KMS-11 (cell line): ENCODE data around the gene SLC38A2.

Experiments
- H2AFZ ChIP-seq: fragments of 200-600 bp; sonication (generic); 2 replicates; pipeline ENCODE4 v1.6.1; 2016; ENCODE audit warnings: antibody characterized with exemption, mixed run types, low read depth
- H3K27ac ChIP-seq: fragments of 200-600 bp; sonication (generic); 2 replicates; pipeline ENCODE4 v1.6.1; 2016; ENCODE audit warnings: mild to moderate bottlenecking, mixed run types
- H3K27me3 ChIP-seq: fragments of 200-600 bp; sonication (generic); 2 replicates; pipeline ENCODE4 v1.6.1; 2017; ENCODE audit warnings: mild to moderate bottlenecking, low read depth, mixed run types, moderate library complexity; ENCODE audit not compliant: insufficient read depth
- H3K36me3 ChIP-seq: fragments of 200-600 bp; sonication (generic); 2 replicates; pipeline ENCODE4 v1.6.1; 2017; ENCODE audit warnings: mild to moderate bottlenecking, mixed run types; ENCODE audit not compliant: insufficient read depth
- H3K4me1 ChIP-seq: fragments of 200-600 bp; sonication (generic); 2 replicates; pipeline ENCODE4 v1.6.1; 2016; ENCODE audit warnings: mild to moderate bottlenecking, low read depth, mixed run types; ENCODE audit not compliant: poor library complexity, severe bottlenecking
- H3K4me2 ChIP-seq: fragments of 200-600 bp; sonication (generic); 2 replicates; pipeline ENCODE4 v1.7.0; 2016; ENCODE audit warnings: mild to moderate bottlenecking, mixed run types
- H3K4me3 ChIP-seq: fragments of 200-600 bp; sonication (generic); IDR thresholded peaks from 2 replicates; pipeline ENCODE4 v1.6.1; 2017; ENCODE audit warnings: low read depth, low read length, mixed read lengths; ENCODE audit not compliant: insufficient read depth
- H3K79me2 ChIP-seq: fragments of 200-600 bp; sonication (generic); 2 replicates; pipeline ENCODE4 v1.6.1; 2016; ENCODE audit warnings: low read depth, mixed run types; ENCODE audit not compliant: insufficient read depth
- H3K9ac ChIP-seq: fragments of 200-600 bp; sonication (generic); 2 replicates; pipeline ENCODE4 v1.6.1; 2016; ENCODE audit warnings: mild to moderate bottlenecking, mixed run types
- H4K20me1 ChIP-seq: fragments of 200-600 bp; sonication (generic); 2 replicates; pipeline ENCODE4 v1.6.1; 2016; ENCODE audit warnings: mild to moderate bottlenecking, mixed run types; ENCODE audit not compliant: insufficient read depth
- TF ChIP-seq, protein P1 (sequence below): fragments of 200-600 bp; sonication (generic); conservative IDR thresholded peaks from 2 replicates; pipeline ENCODE4 v1.6.1; 2017; ENCODE audit warnings: low read depth, mild to moderate bottlenecking, antibody characterized with exemption, low read length, moderate library complexity, mixed read lengths

SLC38A2 gene

DNA sequence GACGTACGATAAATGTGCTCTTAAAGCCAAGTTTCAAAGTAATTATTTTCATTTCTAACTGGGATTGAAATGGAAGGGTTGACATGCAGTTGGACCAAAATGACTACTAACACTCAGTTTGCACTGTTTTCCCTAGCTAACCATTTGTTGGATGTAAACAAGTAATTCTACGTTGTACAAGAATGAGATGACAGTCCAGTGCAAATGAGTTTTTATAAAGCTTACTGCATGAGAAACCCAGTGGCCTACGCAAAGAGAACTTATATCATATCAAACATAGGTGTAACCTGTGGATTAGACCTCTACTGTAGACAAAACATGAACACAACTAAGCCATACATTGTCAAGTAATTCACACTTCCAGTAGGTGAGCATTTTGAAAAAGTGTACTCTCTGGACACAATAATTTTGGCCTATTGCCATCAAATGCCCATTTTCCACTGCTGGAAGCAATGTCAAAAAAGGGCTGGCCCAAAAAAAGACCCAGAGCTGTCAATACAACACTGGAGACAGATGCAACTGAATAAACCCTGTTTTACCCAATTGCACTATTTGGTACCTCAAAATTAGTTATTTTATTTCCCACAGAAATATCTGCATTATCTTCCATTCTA is 12.8 kb downstream of the SLC38A2 start:
- peaks cover under 1% of the 10 kb centered on the region; the same call in 1 of the 2 replicates for H3K79me2 ChIP-seq
- no peak overlapping the region for H3K9ac ChIP-seq
- H3K27ac ChIP-seq, result no peak overlapping the region
- peaks cover 8% of the 10 kb centered on the region; the same call in 1 of the 2 replicates for H4K20me1 ChIP-seq
- no peak overlapping the region for H3K4me2 ChIP-seq
- TF ChIP-seq, protein P1, sequence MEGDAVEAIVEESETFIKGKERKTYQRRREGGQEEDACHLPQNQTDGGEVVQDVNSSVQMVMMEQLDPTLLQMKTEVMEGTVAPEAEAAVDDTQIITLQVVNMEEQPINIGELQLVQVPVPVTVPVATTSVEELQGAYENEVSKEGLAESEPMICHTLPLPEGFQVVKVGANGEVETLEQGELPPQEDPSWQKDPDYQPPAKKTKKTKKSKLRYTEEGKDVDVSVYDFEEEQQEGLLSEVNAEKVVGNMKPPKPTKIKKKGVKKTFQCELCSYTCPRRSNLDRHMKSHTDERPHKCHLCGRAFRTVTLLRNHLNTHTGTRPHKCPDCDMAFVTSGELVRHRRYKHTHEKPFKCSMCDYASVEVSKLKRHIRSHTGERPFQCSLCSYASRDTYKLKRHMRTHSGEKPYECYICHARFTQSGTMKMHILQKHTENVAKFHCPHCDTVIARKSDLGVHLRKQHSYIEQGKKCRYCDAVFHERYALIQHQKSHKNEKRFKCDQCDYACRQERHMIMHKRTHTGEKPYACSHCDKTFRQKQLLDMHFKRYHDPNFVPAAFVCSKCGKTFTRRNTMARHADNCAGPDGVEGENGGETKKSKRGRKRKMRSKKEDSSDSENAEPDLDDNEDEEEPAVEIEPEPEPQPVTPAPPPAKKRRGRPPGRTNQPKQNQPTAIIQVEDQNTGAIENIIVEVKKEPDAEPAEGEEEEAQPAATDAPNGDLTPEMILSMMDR, result no peak
- peaks cover 68% of the 10 kb centered on the region for H3K4me1 ChIP-seq
- H3K27me3 ChIP-seq, result 0 out of 2 replicates have a peak, but pooled peaks cover 3% of the 10 kb centered on the region
- no peak overlapping the region for H3K4me3 ChIP-seq
- H2AFZ ChIP-seq, result no peak overlapping the region
- H3K36me3 ChIP-seq, result peaks cover 37% of the 10 kb centered on the region; the same call in 1 of the 2 replicates

DNA sequence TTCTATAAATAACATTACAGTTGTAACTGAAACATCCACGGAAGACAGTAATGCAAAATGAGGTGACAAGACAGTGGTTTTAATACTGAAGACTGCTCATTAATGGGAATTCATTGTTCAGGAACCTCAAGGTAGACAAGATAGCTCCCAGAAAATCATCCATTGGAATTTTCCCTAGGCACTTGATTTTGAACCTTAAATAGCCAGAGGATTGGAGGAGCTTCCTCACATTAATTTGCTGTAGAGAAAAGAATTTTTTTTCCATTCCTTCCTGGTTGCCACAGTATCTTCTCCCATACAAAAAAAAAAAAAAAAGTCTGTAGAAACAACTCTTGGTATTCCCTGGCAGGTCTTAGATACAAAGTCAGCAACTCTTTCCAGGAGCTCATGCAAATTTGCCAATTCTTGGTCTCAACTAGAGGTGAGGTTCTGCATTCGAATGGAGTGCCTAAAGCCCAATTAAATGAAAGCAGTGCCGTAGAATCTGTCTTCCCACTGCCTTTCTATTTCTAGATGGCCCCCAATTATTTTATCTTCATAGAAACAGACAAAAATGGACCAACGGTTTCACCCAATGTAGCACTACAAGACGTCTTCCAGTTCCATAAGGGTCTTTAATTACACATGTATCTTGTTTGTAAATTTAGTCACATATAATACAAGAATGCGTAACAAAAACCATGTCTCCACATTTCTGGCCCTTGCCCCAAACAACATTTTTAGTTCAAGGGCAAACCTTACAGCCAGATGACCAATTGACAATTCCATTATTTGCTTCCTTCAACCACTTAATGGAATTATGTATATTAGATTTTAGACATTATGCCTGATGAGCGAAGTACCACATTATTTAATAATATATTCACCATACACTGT is 13.5 kb downstream of the SLC38A2 start:
- Histone ChIP-seq H3K4me1 (peaks cover 65% of the 10 kb centered on the region), H3K9ac (no peak overlapping the region), H3K4me2 (no peak overlapping the region), H4K20me1 (peaks cover 8% of the 10 kb centered on the region; the same call in 1 of the 2 replicates), H3K79me2 (no peaks in the 10 kb centered on the region), H2AFZ (no peak overlapping the region), H3K4me3 (no peak overlapping the region), H3K27me3 (0 out of 2 replicates have a peak, but pooled peaks cover 3% of the 10 kb centered on the region), H3K27ac (no peak overlapping the region), H3K36me3 (peaks cover 34% of the 10 kb centered on the region; the same call in 1 of the 2 replicates)
- TF ChIP-seq, protein P1, result no peak

DNA sequence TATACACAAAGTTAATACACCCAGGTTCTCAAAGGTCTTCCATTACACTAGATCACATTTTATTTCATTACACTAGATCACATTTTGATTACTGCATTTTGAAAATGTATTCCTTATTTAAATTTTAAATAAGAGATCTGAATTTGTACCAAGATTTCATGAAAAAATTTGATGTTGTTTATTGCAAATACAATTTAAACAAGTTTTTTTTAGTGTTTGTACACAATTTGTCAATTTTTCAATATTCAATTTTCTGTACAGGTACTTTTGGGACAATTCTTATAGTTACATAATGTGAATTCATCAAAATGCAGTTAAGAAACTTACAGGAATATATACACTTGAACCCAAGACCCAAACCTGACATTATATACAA is 14.3 kb downstream of the SLC38A2 start:
- Histone ChIP-seq H4K20me1 (peaks cover 4% of the 10 kb centered on the region; the same call in 1 of the 2 replicates), H3K9ac (no peak overlapping the region), H3K79me2 (no peaks in the 10 kb centered on the region), H3K4me2 (no peak overlapping the region), H3K4me1 (peaks cover 58% of the 10 kb centered on the region), H3K4me3 (no peak overlapping the region), H3K27ac (no peak overlapping the region), H3K36me3 (peaks cover 28% of the 10 kb centered on the region; the same call in 1 of the 2 replicates), H3K27me3 (0 out of 2 replicates have a peak, but pooled peaks cover 3% of the 10 kb centered on the region), H2AFZ (no peak overlapping the region)
- TF ChIP-seq, protein P1, result no peak

DNA sequence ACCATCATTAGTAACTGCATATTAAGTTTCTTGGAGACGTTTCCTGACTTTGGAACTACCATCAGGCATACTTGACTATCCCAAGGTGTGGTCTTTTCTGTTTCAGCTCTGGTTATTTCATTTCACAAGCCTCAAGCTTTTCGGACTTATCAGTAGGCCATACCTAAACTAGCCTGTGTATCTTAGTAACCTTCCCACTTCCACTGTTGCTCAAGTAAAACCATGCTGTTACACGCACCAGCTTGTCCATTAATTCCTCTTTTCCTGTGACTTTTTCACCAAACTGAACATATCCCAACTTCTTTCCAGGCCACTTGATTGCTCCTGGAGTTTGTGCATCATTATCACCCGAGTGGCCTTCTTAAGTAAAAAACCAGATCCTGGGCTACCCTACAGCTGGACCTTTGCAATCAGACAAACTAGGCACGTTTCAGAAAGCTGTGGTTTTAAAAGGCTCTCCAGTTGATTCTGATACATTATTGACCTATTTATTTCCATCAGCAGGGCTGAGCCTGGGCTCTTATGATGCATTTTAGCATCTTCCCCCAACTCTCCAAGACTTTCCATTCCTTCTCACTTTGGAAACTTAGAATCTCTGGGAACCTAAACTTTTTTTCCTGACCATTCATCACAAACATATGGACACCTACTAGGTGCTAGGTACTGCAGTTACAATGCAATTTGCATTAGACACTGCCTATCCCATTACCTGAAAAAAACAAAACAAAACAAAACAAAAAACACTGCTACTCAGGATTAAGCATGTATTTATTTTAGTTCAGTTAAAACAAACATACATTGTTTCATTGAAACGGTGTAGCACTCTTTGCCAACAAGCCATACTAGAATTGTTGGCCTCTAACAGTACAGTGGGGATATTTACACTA is 14.9 kb downstream of the SLC38A2 start:
- 0 out of 2 replicates have a peak, but pooled peaks cover 3% of the 10 kb centered on the region for H3K27me3 ChIP-seq
- H4K20me1 ChIP-seq, result no peaks in the 10 kb centered on the region
- TF ChIP-seq, protein P1, result no peak
- no peak overlapping the region for H3K27ac ChIP-seq
- H3K4me3 ChIP-seq, result no peak overlapping the region
- H2AFZ ChIP-seq, result no peak overlapping the region
- no peak overlapping the region for H3K9ac ChIP-seq
- no peaks in the 10 kb centered on the region for H3K79me2 ChIP-seq
- peaks cover 52% of the 10 kb centered on the region for H3K4me1 ChIP-seq
- H3K36me3 ChIP-seq, result peaks cover 23% of the 10 kb centered on the region; the same call in 1 of the 2 replicates
- H3K4me2 ChIP-seq, result no peak overlapping the region
